WTC11 (cell line): Measurements from ENCODE around the gene ASIC2. TPM values are rescaled to one million over a fixed set of nuclear protein-coding genes. Genes with fewer than 3 reads are reported as not detected.

Experiments
- ATAC-seq: fragments of 200-7000 bp; cut with Tn5 transposase; 2 replicates; pipeline ENCODE4 v1.10.0; 2021; ENCODE audit warnings: mild to moderate bottlenecking, moderate library complexity
- CTCF ChIA-PET: fragments of 300-600 bp; sonication (Branson Sonifier 250); formaldehyde crosslinking; loops from one replicate; lab custom pipeline; 2021; ENCODE audit warnings: antibody characterized with exemption; lab: Charles Lee
- POLR2A ChIA-PET: fragments of 350-600 bp; sonication (Branson Sonifier 250); formaldehyde crosslinking; loops from one replicate; lab custom pipeline; 2021; ENCODE audit warnings: antibody characterized with exemption; lab: Charles Lee
- DNase-seq: peaks from one replicate; pipeline ENCODE4 v3.0.0; 2021; ENCODE audit warnings: low spot score
- H3K27ac Mint-ChIP-seq: 2 replicates; pipeline ENCODE4 v1.8.0; 2021; ENCODE audit warnings: mixed read lengths
- H3K27me3 Mint-ChIP-seq: 2 replicates; pipeline ENCODE4 v1.8.0; 2021; ENCODE audit warnings: low read depth, mild to moderate bottlenecking, moderate library complexity, mixed read lengths
- H3K36me3 Mint-ChIP-seq: 2 replicates; pipeline ENCODE4 v1.8.0; 2021; ENCODE audit warnings: mixed read lengths
- H3K4me1 Mint-ChIP-seq: 2 replicates; pipeline ENCODE4 v1.8.0; 2022; ENCODE audit warnings: mixed read lengths
- H3K4me3 Mint-ChIP-seq: 2 replicates; pipeline ENCODE4 v1.8.0; 2021; ENCODE audit warnings: mild to moderate bottlenecking, moderate library complexity, mixed read lengths
- H3K9me3 Mint-ChIP-seq: 2 replicates; pipeline ENCODE4 v1.8.0; 2021; ENCODE audit warnings: mixed read lengths
- AR ChIP-seq: fragments of 250-450 bp; sonication (Bioruptor Pico); IDR thresholded peaks from 2 replicates; pipeline ENCODE4 v1.9.0; 2021; ENCODE audit warnings: mild to moderate bottlenecking
- CREM ChIP-seq: sonication (generic); formaldehyde crosslinking; IDR thresholded peaks from 2 replicates; pipeline ENCODE4 v1.8.1; 2022; ENCODE audit warnings: mild to moderate bottlenecking, missing genetic modification reagents, moderate library complexity
- E2F4 ChIP-seq: sonication (generic); formaldehyde crosslinking; IDR thresholded peaks from 2 replicates; pipeline ENCODE4 v1.8.1; 2022; ENCODE audit warnings: low read depth, mild to moderate bottlenecking, moderate library complexity, missing genetic modification reagents, borderline replicate concordance
- EMX1 ChIP-seq: fragments of 250-450 bp; sonication (Bioruptor Pico); IDR thresholded peaks from 2 replicates; pipeline ENCODE4 v1.8.0; 2021; ENCODE audit warnings: mild to moderate bottlenecking
- ESRRA ChIP-seq: sonication (generic); formaldehyde crosslinking; IDR thresholded peaks from 2 replicates; pipeline ENCODE4 v1.8.1; 2022; ENCODE audit warnings: mild to moderate bottlenecking, missing genetic modification reagents, borderline replicate concordance
- GABPB1 ChIP-seq: sonication (generic); formaldehyde crosslinking; IDR thresholded peaks from 2 replicates; pipeline ENCODE4 v1.8.1; 2023; ENCODE audit warnings: mild to moderate bottlenecking, missing genetic modification reagents
- GRHL2 ChIP-seq: fragments of 250-450 bp; sonication (Bioruptor Pico); IDR thresholded peaks from 2 replicates; pipeline ENCODE4 v1.8.0; 2022; ENCODE audit warnings: mild to moderate bottlenecking, moderate library complexity; ENCODE audit not compliant: insufficient replicate concordance, severe bottlenecking
- GTF2I ChIP-seq: fragments of 250-450 bp; sonication (Bioruptor Pico); conservative IDR thresholded peaks from 2 replicates; pipeline ENCODE4 v1.4.0; 2021; ENCODE audit warnings: mild to moderate bottlenecking
- JUN ChIP-seq: sonication (generic); formaldehyde crosslinking; IDR thresholded peaks from 2 replicates; pipeline ENCODE4 v1.8.0; 2023; ENCODE audit warnings: mild to moderate bottlenecking, missing genetic modification reagents
- MYBL2 ChIP-seq: sonication (generic); formaldehyde crosslinking; IDR thresholded peaks from 2 replicates; pipeline ENCODE4 v1.8.1; 2023; ENCODE audit warnings: mild to moderate bottlenecking, moderate library complexity, missing genetic modification reagents
- NR2C2 ChIP-seq: sonication (generic); formaldehyde crosslinking; IDR thresholded peaks from 2 replicates; pipeline ENCODE4 v1.8.0; 2022; ENCODE audit warnings: mild to moderate bottlenecking, missing genetic modification reagents
- NR3C1 ChIP-seq: sonication (generic); formaldehyde crosslinking; conservative IDR thresholded peaks from 2 replicates; pipeline ENCODE4 v1.8.1; 2023; ENCODE audit warnings: low read depth, mild to moderate bottlenecking, missing genetic modification reagents
- PREB ChIP-seq: sonication (generic); formaldehyde crosslinking; IDR thresholded peaks from 2 replicates; pipeline ENCODE4 v1.8.1; 2022; ENCODE audit warnings: mild to moderate bottlenecking, missing genetic modification reagents, moderate library complexity, borderline replicate concordance
- RORB ChIP-seq: fragments of 250-450 bp; sonication (Bioruptor Pico); IDR thresholded peaks from 2 replicates; pipeline ENCODE4 v1.9.0; 2021; ENCODE audit warnings: mild to moderate bottlenecking
- SMAD4 ChIP-seq: sonication (generic); formaldehyde crosslinking; IDR thresholded peaks from 2 replicates; pipeline ENCODE4 v1.8.0; 2022; ENCODE audit warnings: mild to moderate bottlenecking, missing genetic modification reagents
- USF2 ChIP-seq: sonication (generic); formaldehyde crosslinking; IDR thresholded peaks from 2 replicates; pipeline ENCODE4 v1.8.1; 2023; ENCODE audit warnings: mild to moderate bottlenecking, missing genetic modification reagents, moderate library complexity
- ZBTB21 ChIP-seq: sonication (generic); formaldehyde crosslinking; IDR thresholded peaks from 2 replicates; pipeline ENCODE4 v1.8.1; 2023; ENCODE audit warnings: mild to moderate bottlenecking, missing genetic modification reagents, borderline replicate concordance
- ZNF416 ChIP-seq: fragments of 250-450 bp; sonication (Bioruptor Pico); IDR thresholded peaks from 2 replicates; pipeline ENCODE4 v1.9.0; 2021; ENCODE audit warnings: mild to moderate bottlenecking, inconsistent platforms
- total RNA-seq: library from RNA; stranded (reverse); gene quantifications from 3 replicates; pipeline ENCODE4 v1.2.3, GENCODE V29; 2021
- TF ChIP-seq, protein P1 (sequence below): sonication (generic); formaldehyde crosslinking; conservative IDR thresholded peaks from 2 replicates; pipeline ENCODE4 v1.8.1; 2022; ENCODE audit warnings: mild to moderate bottlenecking, missing genetic modification reagents
- TF ChIP-seq, protein P2 (sequence below): sonication (generic); formaldehyde crosslinking; IDR thresholded peaks from 2 replicates; pipeline ENCODE4 v1.8.0; 2023; ENCODE audit warnings: mild to moderate bottlenecking, missing genetic modification reagents

Gene ASIC2
- total RNA-seq, 1 experiment from 2014 or later, result 2.7 TPM

DNA sequence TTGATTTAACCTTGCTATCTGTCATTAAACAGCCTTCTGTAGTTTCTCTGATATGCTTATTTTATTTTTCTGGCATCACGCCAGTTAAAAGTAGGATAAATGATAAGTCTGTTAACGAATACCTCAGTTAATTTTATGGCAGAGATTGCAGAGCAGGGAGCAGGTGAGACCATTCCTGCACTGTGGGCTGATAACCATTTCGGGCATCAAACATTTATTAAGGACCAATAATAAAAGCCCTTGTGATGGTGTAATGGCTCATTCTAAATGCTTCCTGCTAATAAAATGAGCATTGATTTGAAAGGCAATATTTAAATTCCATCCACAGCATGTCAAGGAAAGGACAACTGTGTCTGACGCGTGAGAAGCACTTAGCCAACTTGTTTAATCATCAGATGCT is 94.1 kb downstream of the ASIC2 start:
- H3K4me1 Mint-ChIP-seq, result peaks cover 12% of the 10 kb centered on the region
- TF ChIP-seq JUN (CRISPR knock-in tag) (no peak), USF2 (CRISPR knock-in tag) (no peak), SMAD4 (CRISPR knock-in tag) (no peak), ZNF416 (CRISPR knock-in tag) (no peak), AR (CRISPR knock-in tag) (no peak), NR2C2 (CRISPR knock-in tag) (no peak), RORB (CRISPR knock-in tag) (no peak), CREM (CRISPR knock-in tag) (no peak), GTF2I (CRISPR knock-in tag) (no peak)
- TF ChIP-seq, all 79 proteins: peak for 0
- Mint-ChIP-seq H3K27ac (no peak overlapping the region), H3K36me3 (no peaks in the 10 kb centered on the region), H3K27me3 (peaks cover 82% of the 10 kb centered on the region), H3K4me3 (no peak overlapping the region), H3K9me3 (no peaks in the 10 kb centered on the region)
- ChIA-PET CTCF (interaction anchor here (0.6 to 2.3 kb wide), 2 partner anchors 7 to 222 kb away, joined by 3 to 9 read pairs; no protein-coding TSS in a partner anchor), POLR2A (no interaction called here)
- DNase-seq (no peak), ATAC-seq (no peak)

DNA sequence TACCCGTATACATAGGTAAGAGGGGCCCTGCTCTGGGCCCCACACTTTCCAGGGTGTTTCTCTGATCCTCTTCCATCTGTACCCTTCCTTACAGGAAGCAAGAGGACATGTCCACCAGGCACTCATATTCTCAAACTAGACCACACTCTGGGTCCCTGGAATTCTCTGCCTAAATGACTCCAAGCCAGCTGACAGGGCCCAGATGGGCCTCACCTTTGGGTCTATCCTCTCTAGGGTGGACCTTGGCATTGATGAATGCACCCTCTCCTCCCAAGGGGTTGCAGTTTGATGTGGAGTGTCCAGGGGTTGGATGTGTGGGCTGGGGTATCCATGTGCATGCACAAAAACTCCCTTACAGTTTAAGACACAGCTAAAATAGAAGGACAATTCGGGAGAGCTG is 95.8 kb downstream of the ASIC2 start:
- DNase-seq, result no peak
- no peak overlapping the region for H3K4me3 Mint-ChIP-seq
- TF ChIP-seq NR3C1 (no peak), GRHL2 (CRISPR knock-in tag) (no peak), PREB (CRISPR knock-in tag) (no peak), MYBL2 (no peak), EMX1 (CRISPR knock-in tag) (no peak), NR2C2 (CRISPR knock-in tag) (no peak), ESRRA (CRISPR knock-in tag) (no peak), GABPB1 (no peak), E2F4 (CRISPR knock-in tag) (no peak), ZBTB21 (CRISPR knock-in tag) (no peak)
- TF ChIP-seq, protein P1, sequence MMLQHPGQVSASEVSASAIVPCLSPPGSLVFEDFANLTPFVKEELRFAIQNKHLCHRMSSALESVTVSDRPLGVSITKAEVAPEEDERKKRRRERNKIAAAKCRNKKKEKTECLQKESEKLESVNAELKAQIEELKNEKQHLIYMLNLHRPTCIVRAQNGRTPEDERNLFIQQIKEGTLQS (CRISPR knock-in tag), result no peak
- TF ChIP-seq, protein P2, sequence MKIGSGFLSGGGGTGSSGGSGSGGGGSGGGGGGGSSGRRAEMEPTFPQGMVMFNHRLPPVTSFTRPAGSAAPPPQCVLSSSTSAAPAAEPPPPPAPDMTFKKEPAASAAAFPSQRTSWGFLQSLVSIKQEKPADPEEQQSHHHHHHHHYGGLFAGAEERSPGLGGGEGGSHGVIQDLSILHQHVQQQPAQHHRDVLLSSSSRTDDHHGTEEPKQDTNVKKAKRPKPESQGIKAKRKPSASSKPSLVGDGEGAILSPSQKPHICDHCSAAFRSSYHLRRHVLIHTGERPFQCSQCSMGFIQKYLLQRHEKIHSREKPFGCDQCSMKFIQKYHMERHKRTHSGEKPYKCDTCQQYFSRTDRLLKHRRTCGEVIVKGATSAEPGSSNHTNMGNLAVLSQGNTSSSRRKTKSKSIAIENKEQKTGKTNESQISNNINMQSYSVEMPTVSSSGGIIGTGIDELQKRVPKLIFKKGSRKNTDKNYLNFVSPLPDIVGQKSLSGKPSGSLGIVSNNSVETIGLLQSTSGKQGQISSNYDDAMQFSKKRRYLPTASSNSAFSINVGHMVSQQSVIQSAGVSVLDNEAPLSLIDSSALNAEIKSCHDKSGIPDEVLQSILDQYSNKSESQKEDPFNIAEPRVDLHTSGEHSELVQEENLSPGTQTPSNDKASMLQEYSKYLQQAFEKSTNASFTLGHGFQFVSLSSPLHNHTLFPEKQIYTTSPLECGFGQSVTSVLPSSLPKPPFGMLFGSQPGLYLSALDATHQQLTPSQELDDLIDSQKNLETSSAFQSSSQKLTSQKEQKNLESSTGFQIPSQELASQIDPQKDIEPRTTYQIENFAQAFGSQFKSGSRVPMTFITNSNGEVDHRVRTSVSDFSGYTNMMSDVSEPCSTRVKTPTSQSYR, result no peak
- TF ChIP-seq, all 79 proteins: peak for 0
- H3K9me3 Mint-ChIP-seq, result no peaks in the 10 kb centered on the region
- peaks cover 27% of the 10 kb centered on the region for H3K4me1 Mint-ChIP-seq
- ChIA-PET POLR2A (no interaction called here), CTCF (no interaction called here)
- H3K36me3 Mint-ChIP-seq, result no peaks in the 10 kb centered on the region
- ATAC-seq, result no peak
- no peak overlapping the region for H3K27ac Mint-ChIP-seq
- peaks cover 91% of the 10 kb centered on the region for H3K27me3 Mint-ChIP-seq
